ENCODE measurements around the gene CTDP1.

GRCh38 chr18:79634593-79635426 is 44.8 kb upstream of the CTDP1 start:
- TF ChIP-seq CTCF (IDR thresholded peaks at IDR 0.05) (no peak), POLR2A (IDR thresholded peaks at IDR 0.05) (no peak)

All from body of pancreas (tissue), 4 donors.